Measurements from ENCODE around the gene FCHO2.
A peak's percentile ranks its signal among the peaks of the same experiment; 100 is the strongest.
"Not testable (repeated sequence)": the region's sequence is repeated elsewhere in the genome, so short reads cannot be mapped to it uniquely, and the experiment has no call there.

Gene FCHO2

DNA sequence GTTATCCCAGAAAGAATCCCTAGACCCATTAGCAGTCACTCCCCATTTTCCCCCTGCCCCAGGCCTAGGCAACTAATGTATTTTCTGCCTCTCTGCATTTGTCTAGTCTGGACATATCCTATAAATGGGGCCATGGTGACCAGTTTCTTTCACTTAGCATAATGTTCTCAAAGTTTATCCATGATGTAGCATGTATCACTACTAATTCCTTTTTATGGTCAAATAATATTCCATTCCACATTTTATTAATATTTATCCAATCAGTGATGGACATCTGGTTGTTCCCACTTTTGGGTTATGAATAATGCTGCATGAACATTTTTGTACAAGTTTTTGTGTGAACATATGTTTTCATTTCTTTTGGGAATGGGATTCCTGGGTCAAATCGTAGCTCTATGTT, 1.5 kb downstream of the FCHO2 start:
- no peak overlapping the region for H4K12ac ChIP-seq (ENCODE audit: low read depth, low read length)
- H3K79me2 ChIP-seq (ENCODE audit: control insufficient read depth, insufficient read depth, low read length, poor library complexity) = peaks cover 10% of the 10 kb centered on the region
- no peak overlapping the region for H2AK5ac ChIP-seq (ENCODE audit: low read length)
- H4K8ac ChIP-seq (ENCODE audit: low read depth, low read length) = no peak overlapping the region
- no peak overlapping the region for H3K14ac ChIP-seq (ENCODE audit: low read length)
- no peak for DNase-seq
- no peak overlapping the region for H3K27ac ChIP-seq (ENCODE audit: low read depth, low read length)
- no peak overlapping the region for H2AFZ ChIP-seq (ENCODE audit: insufficient read depth, low read length, poor library complexity)
- no peaks in the 10 kb centered on the region for H3K9me3 ChIP-seq (ENCODE audit: insufficient read depth, low read depth, low read length)
- no peak overlapping the region for H3K9ac ChIP-seq (ENCODE audit: low read length)
- H3K23ac ChIP-seq (ENCODE audit: low read length) = no peak overlapping the region
- H3K4ac ChIP-seq (ENCODE audit: low read depth, low read length) = no peak overlapping the region
- no peak overlapping the region for H2BK5ac ChIP-seq (ENCODE audit: low read depth, low read length, poor library complexity)
- H3K4me3 ChIP-seq (ENCODE audit: low read depth, low read length) = no peak overlapping the region
- no peak overlapping the region for H4K91ac ChIP-seq (ENCODE audit: low read depth, low read length)
- peak overlapping the region; percentile 78 for H3K4me2 ChIP-seq (ENCODE audit: low read length)
- H3K36me3 ChIP-seq (ENCODE audit: control insufficient read depth in 1 of 2, insufficient read depth in 2 of 2, low read length in 2 of 2) = peaks cover 0 to 2% of the 10 kb centered on the region in 2 experiments
- H3K18ac ChIP-seq (ENCODE audit: low read length) = no peak overlapping the region
- no CpG with 5 or more reads among the region's 1 CpG for WGBS (ENCODE audit: extremely low coverage, insufficient coverage, insufficient read length)
- H3K79me1 ChIP-seq (ENCODE audit: low read length) = peaks cover 15% of the 10 kb centered on the region
- H2BK120ac ChIP-seq (ENCODE audit: insufficient read depth, low read length, poor library complexity) = no peak overlapping the region
- no peaks in the 10 kb centered on the region for H3K4me1 ChIP-seq (ENCODE audit: control insufficient read depth in 1 of 2, insufficient read depth in 2 of 2, low read length in 2 of 2)
- no peak overlapping the region for H2BK12ac ChIP-seq (ENCODE audit: low read length)
- H3K27me3 ChIP-seq (ENCODE audit: insufficient read depth, low read length) = no peaks in the 10 kb centered on the region

DNA sequence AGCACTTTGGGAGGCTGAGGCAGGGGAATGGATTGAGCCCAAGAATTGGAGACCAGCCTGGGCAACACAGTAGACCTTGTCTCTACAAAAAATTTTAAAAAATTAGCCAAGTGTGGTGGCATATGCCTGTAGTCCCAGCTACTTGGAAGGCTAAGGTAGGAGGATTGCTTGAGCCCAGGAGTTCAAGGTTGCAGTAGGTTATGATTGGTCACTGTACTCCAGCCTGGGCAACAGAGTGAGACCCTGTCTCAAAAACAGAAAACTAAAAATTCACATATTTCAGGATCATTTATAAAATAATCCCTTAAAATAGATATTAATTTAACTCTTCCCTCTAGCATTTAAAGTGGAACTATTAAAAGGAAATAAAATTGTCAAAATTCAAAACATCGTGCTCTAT, 3.4 kb downstream of the FCHO2 start:
- Histone ChIP-seq H4K8ac (ENCODE audit: low read depth, low read length) (no peak overlapping the region), H2BK120ac (ENCODE audit: insufficient read depth, low read length, poor library complexity) (no peak overlapping the region), H3K4me3 (ENCODE audit: low read depth, low read length) (no peak overlapping the region), H3K79me1 (ENCODE audit: low read length) (peaks cover 15% of the 10 kb centered on the region), H4K91ac (ENCODE audit: low read depth, low read length) (no peak overlapping the region), H3K14ac (ENCODE audit: low read length) (no peak overlapping the region), H2BK12ac (ENCODE audit: low read length) (no peak overlapping the region), H3K27ac (ENCODE audit: low read depth, low read length) (no peak overlapping the region), H2AFZ (ENCODE audit: insufficient read depth, low read length, poor library complexity) (no peak overlapping the region), H3K9me3 (ENCODE audit: insufficient read depth, low read depth, low read length) (no peaks in the 10 kb centered on the region), H3K4me2 (ENCODE audit: low read length) (no peak overlapping the region), H3K27me3 (ENCODE audit: insufficient read depth, low read length) (no peaks in the 10 kb centered on the region), H2BK5ac (ENCODE audit: low read depth, low read length, poor library complexity) (no peak overlapping the region), H2AK5ac (ENCODE audit: low read length) (no peak overlapping the region), H3K9ac (ENCODE audit: low read length) (no peak overlapping the region), H3K4ac (ENCODE audit: low read depth, low read length) (peak overlapping the region; percentile 75), H3K4me1 (ENCODE audit: control insufficient read depth in 1 of 2, insufficient read depth in 2 of 2, low read length in 2 of 2) (no peaks in the 10 kb centered on the region), H3K36me3 (ENCODE audit: control insufficient read depth in 1 of 2, insufficient read depth in 2 of 2, low read length in 2 of 2) (peaks cover 0 to 2% of the 10 kb centered on the region in 2 experiments), H3K18ac (ENCODE audit: low read length) (no peak overlapping the region), H4K12ac (ENCODE audit: low read depth, low read length) (no peak overlapping the region), H3K23ac (ENCODE audit: low read length) (no peak overlapping the region), H3K79me2 (ENCODE audit: control insufficient read depth, insufficient read depth, low read length, poor library complexity) (peaks cover 10% of the 10 kb centered on the region)
- no CpG with 5 or more reads among the region's 1 CpG for WGBS (ENCODE audit: extremely low coverage, insufficient coverage, insufficient read length)
- DNase-seq = no peak

DNA sequence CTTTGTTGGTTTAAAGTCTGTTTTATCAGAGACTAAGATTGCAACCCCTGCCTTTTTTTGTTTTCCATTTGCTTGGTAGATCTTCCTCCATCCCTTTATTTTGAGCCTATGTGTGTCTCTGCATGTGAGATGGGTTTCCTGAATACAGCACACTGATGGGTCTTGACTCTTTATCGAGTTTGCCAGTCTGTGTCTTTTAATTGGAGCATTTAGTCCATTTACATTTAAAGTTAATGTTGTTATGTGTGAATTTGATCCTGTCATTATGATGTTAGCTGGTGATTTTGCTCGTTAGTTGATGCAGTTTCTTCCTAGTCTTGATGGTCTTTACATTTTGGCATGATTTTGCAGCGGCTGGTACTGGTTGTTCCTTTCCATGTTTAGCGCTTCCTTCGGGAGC, 18.6 kb downstream of the FCHO2 start:
- H3K18ac ChIP-seq (ENCODE audit: low read length); H3K4me3 ChIP-seq (ENCODE audit: low read depth, low read length); H3K79me2 ChIP-seq (ENCODE audit: control insufficient read depth, insufficient read depth, low read length, poor library complexity); H4K91ac ChIP-seq (ENCODE audit: low read depth, low read length); H2AK5ac ChIP-seq (ENCODE audit: low read length); DNase-seq; H3K4ac ChIP-seq (ENCODE audit: low read depth, low read length); H3K14ac ChIP-seq (ENCODE audit: low read length); H3K27me3 ChIP-seq (ENCODE audit: insufficient read depth, low read length); H2BK5ac ChIP-seq (ENCODE audit: low read depth, low read length, poor library complexity); H3K23ac ChIP-seq (ENCODE audit: low read length); H3K36me3 ChIP-seq (ENCODE audit: control insufficient read depth in 1 of 2, insufficient read depth in 2 of 2, low read length in 2 of 2); H2BK120ac ChIP-seq (ENCODE audit: insufficient read depth, low read length, poor library complexity); H4K8ac ChIP-seq (ENCODE audit: low read depth, low read length); H3K79me1 ChIP-seq (ENCODE audit: low read length); H3K4me2 ChIP-seq (ENCODE audit: low read length); H3K4me1 ChIP-seq (ENCODE audit: control insufficient read depth in 1 of 2, insufficient read depth in 2 of 2, low read length in 2 of 2); H3K9me3 ChIP-seq (ENCODE audit: insufficient read depth, low read depth, low read length); H3K27ac ChIP-seq (ENCODE audit: low read depth, low read length); H2AFZ ChIP-seq (ENCODE audit: insufficient read depth, low read length, poor library complexity); H4K12ac ChIP-seq (ENCODE audit: low read depth, low read length); H2BK12ac ChIP-seq (ENCODE audit: low read length); H3K9ac ChIP-seq (ENCODE audit: low read length): not testable (repeated sequence)
- no CpG with 5 or more reads among the region's 5 CpGs for WGBS (ENCODE audit: extremely low coverage, insufficient coverage, insufficient read length)

DNA sequence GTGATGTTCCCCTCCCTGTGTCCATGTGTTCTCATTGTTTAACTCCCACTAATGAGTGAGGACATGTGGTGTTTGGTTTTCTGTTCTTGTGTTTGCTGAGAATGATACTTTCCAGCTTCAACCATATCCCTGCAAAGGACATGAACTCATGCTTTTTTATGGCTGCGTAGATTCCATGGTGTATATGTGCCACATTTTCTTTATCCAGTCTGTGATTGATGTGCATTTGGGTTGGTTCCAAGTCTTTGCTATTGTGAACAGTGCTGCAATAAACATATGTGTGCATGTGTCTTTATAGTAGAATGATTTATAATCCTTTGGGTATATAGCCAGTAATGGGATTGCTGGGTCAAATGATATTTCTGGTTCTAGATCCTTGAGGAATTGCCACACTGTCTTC, 21.0 kb downstream of the FCHO2 start:
- not testable (repeated sequence) for H3K4me2 ChIP-seq (ENCODE audit: low read length); H3K4ac ChIP-seq (ENCODE audit: low read depth, low read length); H2AFZ ChIP-seq (ENCODE audit: insufficient read depth, low read length, poor library complexity); H4K12ac ChIP-seq (ENCODE audit: low read depth, low read length); H3K9me3 ChIP-seq (ENCODE audit: insufficient read depth, low read depth, low read length); H3K79me1 ChIP-seq (ENCODE audit: low read length); H3K36me3 ChIP-seq (ENCODE audit: control insufficient read depth in 1 of 2, insufficient read depth in 2 of 2, low read length in 2 of 2); H3K79me2 ChIP-seq (ENCODE audit: control insufficient read depth, insufficient read depth, low read length, poor library complexity); H3K27ac ChIP-seq (ENCODE audit: low read depth, low read length); H3K27me3 ChIP-seq (ENCODE audit: insufficient read depth, low read length); H2BK12ac ChIP-seq (ENCODE audit: low read length); H3K4me3 ChIP-seq (ENCODE audit: low read depth, low read length); DNase-seq; H3K9ac ChIP-seq (ENCODE audit: low read length); H3K4me1 ChIP-seq (ENCODE audit: control insufficient read depth in 1 of 2, insufficient read depth in 2 of 2, low read length in 2 of 2); H4K91ac ChIP-seq (ENCODE audit: low read depth, low read length); H3K18ac ChIP-seq (ENCODE audit: low read length); H3K23ac ChIP-seq (ENCODE audit: low read length); H3K14ac ChIP-seq (ENCODE audit: low read length); H2BK5ac ChIP-seq (ENCODE audit: low read depth, low read length, poor library complexity); H4K8ac ChIP-seq (ENCODE audit: low read depth, low read length); H2AK5ac ChIP-seq (ENCODE audit: low read length); H2BK120ac ChIP-seq (ENCODE audit: insufficient read depth, low read length, poor library complexity)
- no CpG with 5 or more reads among the region's 1 CpG for WGBS (ENCODE audit: extremely low coverage, insufficient coverage, insufficient read length)

All from trophoblast cell (in vitro differentiated cells and primary cell).